Measurements from ENCODE around the gene FRMPD4.

Gene FRMPD4

GRCh38 chrX:12237771-12238170, 99.5 kb downstream of the FRMPD4 start:
- ATAC-seq: no peak
- TF ChIP-seq TSHZ2 (CRISPR knock-in tag; IDR thresholded peaks at IDR 0.05): no peak
- TF ChIP-seq CREB5 (CRISPR knock-in tag; IDR thresholded peaks at IDR 0.05; ENCODE audit: low read depth): no peak
- TF ChIP-seq PATZ1 (CRISPR knock-in tag; IDR thresholded peaks at IDR 0.05; ENCODE audit: borderline replicate concordance): no peak
- no peak for TF ChIP-seq ESRRG (CRISPR knock-in tag; IDR thresholded peaks at IDR 0.05)
- no peak for TF ChIP-seq TOX (CRISPR knock-in tag; IDR thresholded peaks at IDR 0.05; ENCODE audit: borderline replicate concordance)
- TF ChIP-seq ZC3H10 (CRISPR knock-in tag; IDR thresholded peaks at IDR 0.05): no peak
- no peak for TF ChIP-seq GLIS3 (CRISPR knock-in tag; IDR thresholded peaks at IDR 0.05)
- no peak for TF ChIP-seq ZFP30 (CRISPR knock-in tag; IDR thresholded peaks at IDR 0.05)
- TF ChIP-seq TCF4 (CRISPR knock-in tag; IDR thresholded peaks at IDR 0.05; ENCODE audit: borderline replicate concordance): no peak
- no peak for TF ChIP-seq CSRNP3 (CRISPR knock-in tag; IDR thresholded peaks at IDR 0.05)
- no peak for TF ChIP-seq CSDC2 (CRISPR knock-in tag; IDR thresholded peaks at IDR 0.05)
- TF ChIP-seq ZNF70 (CRISPR knock-in tag; IDR thresholded peaks at IDR 0.05): no peak
- no peak for TF ChIP-seq POU6F1 (CRISPR knock-in tag; IDR thresholded peaks at IDR 0.05; ENCODE audit: borderline replicate concordance, low read depth)

GRCh38 chrX:12239356-12240082, 101.2 kb downstream of the FRMPD4 start:
- ATAC-seq: no peak
- TF ChIP-seq POU6F1 (CRISPR knock-in tag; IDR thresholded peaks at IDR 0.05; ENCODE audit: borderline replicate concordance, low read depth) (no peak), ZC3H10 (CRISPR knock-in tag; IDR thresholded peaks at IDR 0.05) (no peak), RARB (CRISPR knock-in tag; IDR thresholded peaks at IDR 0.05) (no peak), ZNF565 (CRISPR knock-in tag; conservative IDR thresholded peaks at IDR 0.05; ENCODE audit: low read depth) (no peak), TCF4 (CRISPR knock-in tag; IDR thresholded peaks at IDR 0.05; ENCODE audit: borderline replicate concordance) (no peak), TSHZ2 (CRISPR knock-in tag; IDR thresholded peaks at IDR 0.05) (no peak), PATZ1 (CRISPR knock-in tag; IDR thresholded peaks at IDR 0.05; ENCODE audit: borderline replicate concordance) (no peak), ARNTL (CRISPR knock-in tag; IDR thresholded peaks at IDR 0.05; ENCODE audit: borderline replicate concordance, low read depth) (no peak), CSRNP3 (CRISPR knock-in tag; IDR thresholded peaks at IDR 0.05) (no peak), ISL1 (CRISPR knock-in tag; IDR thresholded peaks at IDR 0.05) (no peak), CREB5 (CRISPR knock-in tag; IDR thresholded peaks at IDR 0.05; ENCODE audit: low read depth) (no peak), ZFP3 (CRISPR knock-in tag; IDR thresholded peaks at IDR 0.05) (no peak)

Measured in SK-N-SH treated with all-trans-retinoic acid at 6 μM for 48 hours (cell line).